Suprapubic skin (tissue), 3 donors: ENCODE measurements around the gene RAB5IF.

Experiments used
- CTCF ChIP-seq, 2 donors: fragments of 200-600 bp in 1 of 2; fragments of 450-650 bp in 1 of 2; sonication (generic) in 1 of 2; IDR thresholded peaks; one replicate each; pipeline ENCODE4 v1.5.1; 2016 to 2019; ENCODE audit warnings: antibody characterized with exemption in 2 of 2, mild to moderate bottlenecking in 1 of 2, moderate library complexity in 1 of 2
- EP300 ChIP-seq: sonication (generic); formaldehyde crosslinking; IDR thresholded peaks from one replicate; pipeline ENCODE4 v1.6.1; 2017; ENCODE audit warnings: antibody characterized with exemption
- POLR2A ChIP-seq, 2 donors: fragments of 450-650 bp; IDR thresholded peaks; one replicate each; pipeline ENCODE4 v1.6.1; 2017; ENCODE audit warnings: antibody characterized with exemption in 2 of 2, mild to moderate bottlenecking in 2 of 2, moderate library complexity in 2 of 2

GRCh38 chr20:36620917-36621316 is 15.3 kb downstream of the RAB5IF start:
- no peak for TF ChIP-seq CTCF (IDR thresholded peaks at IDR 0.05)
- TF ChIP-seq EP300 = no peak
- TF ChIP-seq POLR2A (IDR thresholded peaks at IDR 0.05) = no peak
